RPMI8226 (cell line): ENCODE measurements around the gene TMEM258.

ENCODE experiments used
- DNase-seq: peaks from one replicate; pipeline ENCODE4 v3.0.0-alpha.2; 2015

The TMEM258 gene

DNA sequence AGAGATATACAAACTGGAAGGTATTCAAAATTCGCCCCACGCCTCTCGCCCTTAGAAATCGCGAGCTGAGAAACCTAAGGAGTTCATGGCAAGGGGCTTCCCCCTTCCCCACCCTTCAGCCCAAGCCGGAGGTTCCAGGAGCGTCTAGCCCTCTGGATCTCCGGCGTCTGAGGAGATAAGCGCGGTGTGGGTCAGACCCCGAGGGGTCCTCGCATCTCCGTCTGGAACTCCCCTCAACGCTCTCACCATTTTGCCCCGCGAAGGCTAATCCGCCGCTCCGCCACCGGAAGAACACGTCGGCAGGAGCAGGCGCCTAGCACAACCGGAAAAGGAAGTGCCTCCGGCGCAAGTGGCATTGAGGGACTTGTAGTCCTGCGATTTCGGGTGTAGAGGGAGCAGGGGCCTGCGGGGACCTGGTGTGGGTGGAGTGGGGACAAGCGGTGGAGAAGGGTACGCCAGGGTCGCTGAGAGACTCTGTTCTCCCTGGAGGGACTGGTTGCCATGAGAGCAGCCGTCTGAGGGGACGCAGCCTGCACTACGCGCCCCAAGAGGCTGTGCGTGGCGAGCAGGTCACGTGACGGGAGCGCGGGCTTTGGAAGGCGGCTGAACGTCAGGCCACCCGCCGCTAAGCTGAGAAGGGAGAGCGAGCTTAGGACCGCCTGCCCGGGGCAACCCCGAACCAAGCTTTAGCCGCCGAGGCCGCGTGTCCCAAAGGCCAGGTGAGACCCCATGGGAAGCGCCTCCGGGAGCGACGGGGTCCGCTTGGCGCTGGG, at the start of gene TMEM258, which contains the start of gene FEN1:
TSS of gene TMEM258 (minus strand) at position 290 of the 773 bp plus-strand sequence. CDS start at position 249, 41 bp downstream.
TSS of gene FEN1 (plus strand) at position 602 of the 773 bp plus-strand sequence. CDS start 2,451 bp downstream, outside the sequence.
- peak; percentile 97 for DNase-seq

DNA sequence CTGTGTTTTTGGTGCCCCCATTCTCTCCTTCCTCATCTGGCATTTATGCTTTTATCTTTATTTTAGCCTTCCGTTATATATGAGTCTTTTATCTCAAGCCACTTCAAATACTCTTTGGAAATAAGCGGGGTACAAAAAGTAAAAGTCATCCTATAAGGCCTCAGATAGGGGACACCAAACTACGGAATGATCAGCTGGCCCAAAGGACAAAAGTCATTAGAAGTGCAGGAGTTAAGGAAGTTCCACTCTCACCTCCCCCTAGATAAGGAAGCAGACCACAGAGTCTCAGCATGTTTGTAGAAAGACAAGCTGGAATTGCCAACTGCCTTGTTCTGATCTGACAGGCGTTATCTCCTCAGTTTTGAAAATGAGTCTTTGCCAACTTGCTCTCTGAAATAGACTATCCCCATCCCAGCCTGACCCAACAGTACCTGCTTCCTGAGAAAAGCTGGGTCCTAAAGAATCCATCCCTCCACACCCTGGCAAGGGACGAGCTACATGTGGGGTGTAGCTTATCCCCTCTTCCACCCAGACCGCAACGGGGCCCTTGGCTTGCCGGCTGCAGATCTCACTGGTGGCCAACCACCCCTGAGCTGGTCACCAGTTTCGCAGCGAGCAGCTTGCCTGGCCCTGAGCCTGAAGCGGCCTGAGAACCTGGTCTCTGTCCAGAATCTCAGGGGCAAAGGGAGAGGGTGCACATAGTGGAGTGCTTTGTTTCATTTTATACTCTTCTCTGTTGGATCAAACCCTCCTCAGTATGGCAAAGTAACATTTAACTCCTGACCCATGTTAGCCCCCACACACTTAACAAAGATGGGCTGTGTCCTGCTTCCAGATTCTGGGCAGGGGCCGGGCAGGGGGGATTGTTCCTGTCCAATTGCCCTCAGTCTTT, 49.5 kb upstream of the TMEM258 start:
- no peak for DNase-seq

DNA sequence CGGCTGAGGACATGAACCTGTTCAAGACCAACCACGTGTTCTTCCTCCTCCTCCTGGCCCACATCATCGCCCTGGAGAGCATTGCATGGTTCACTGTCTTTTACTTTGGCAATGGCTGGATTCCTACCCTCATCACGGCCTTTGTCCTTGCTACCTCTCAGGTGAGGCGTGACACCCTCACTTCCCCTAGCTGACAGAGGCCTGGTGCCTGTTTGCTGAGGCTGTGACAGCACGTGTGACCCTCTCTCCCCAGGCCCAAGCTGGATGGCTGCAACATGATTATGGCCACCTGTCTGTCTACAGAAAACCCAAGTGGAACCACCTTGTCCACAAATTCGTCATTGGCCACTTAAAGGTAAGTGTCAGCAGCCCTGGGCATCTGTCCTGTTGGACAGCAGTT, 48.0 kb upstream of the TMEM258 start:
- no peak for DNase-seq

DNA sequence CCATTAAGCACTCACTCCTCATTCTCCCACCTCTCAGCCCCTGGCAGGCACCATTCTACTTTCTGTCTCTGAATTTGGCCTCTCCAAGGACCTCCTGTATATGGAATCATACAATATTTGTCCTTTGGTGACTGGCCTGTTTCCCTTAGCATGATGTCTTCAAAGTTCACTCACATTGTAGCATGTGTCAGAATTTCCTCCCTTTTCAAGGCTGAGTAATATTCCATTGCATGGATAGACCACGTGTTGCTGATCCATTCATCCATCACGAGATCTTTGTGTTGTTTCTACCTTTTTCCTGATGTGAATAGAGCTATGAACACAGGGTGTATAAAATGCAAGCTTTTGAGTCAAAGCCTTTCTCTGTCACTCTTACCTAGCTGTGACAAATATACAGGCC, 47.3 kb upstream of the TMEM258 start:
- no peak for DNase-seq

DNA sequence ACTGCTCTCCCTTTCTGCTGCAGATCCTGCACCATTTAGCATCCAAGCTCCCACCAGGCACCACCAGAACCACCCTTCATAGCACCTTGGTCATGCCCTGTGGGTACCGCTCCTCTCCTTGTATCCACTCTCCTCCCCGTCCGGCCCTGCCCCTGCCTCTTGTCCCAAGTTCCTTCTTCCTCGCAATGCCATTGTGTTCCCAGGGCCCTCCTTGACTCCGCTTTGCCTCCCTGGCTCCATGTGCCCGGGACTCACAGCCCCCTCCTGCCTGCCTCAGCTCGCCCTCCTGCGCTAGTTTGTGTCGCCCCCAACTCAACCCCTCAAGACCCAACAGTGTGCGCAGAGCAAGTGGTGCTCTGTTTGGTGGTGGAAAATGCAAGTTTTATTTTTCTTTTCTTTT, 46.5 kb upstream of the TMEM258 start:
- DNase-seq = no peak

DNA sequence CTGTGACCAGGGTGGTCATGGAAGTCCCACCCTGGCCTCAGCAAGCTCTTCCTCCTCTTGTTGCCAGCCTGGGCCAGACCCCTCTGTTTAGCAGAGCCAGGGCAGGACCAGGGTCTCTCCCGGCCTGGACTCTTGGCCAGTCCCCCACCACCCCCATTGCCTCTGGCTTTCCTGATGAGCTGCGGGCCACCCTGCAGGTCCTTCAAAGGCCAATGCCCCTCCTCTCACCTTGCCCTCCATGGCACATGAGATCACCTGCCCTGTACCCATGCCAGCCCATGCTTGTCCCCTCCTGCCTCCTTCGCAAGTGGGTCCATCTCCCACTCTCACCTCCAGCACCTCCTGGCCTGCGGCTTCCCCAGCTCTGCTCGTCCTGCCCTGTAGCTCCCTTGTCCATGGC, 46.1 kb upstream of the TMEM258 start:
- DNase-seq = no peak

DNA sequence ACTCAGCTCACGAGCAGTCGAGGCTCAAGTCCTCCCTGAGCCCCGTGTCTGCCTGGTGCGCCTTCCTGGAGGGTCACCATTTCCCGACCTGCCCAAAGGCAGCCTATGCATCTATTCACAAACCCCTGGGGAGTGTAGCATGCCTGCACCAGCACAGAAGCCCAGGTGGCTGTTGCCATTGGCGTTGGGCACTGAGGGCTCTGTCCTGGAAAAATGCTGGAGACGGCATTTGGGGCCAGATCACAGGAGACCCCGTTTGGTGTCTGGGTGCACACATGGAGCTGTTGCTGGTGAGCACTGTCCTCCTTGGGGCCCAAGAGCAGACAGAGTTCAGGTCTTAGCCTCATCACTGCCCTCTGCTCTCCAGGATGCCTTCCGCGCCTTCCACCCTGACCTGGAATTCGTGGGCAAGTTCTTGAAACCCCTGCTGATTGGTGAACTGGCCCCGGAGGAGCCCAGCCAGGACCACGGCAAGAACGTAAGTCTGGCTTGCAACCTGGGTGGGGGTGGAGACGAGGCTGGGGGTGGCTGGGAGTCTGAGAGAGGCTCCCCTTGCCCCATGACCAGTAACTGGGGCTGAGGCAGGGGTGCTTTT, 45.1 kb upstream of the TMEM258 start:
- no peak for DNase-seq

DNA sequence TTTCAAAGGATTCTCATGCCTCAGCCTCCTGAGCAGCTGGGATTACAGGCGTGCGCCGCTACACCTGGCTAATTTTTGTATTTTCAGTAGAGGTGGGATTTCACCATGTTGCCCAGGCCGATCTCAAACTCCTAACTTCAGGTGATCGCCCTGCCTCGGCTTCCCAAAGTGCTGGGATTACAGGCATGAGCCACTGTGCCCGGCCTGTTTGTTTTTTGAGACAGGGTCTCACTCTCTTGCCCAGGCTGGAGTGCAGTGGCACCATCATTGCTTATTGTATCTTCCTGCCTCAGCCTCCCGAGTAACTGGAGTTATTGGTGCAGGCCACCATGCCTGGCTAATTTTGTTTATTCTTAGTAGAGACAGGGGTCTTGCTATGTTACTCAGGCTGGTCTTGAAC, 43.8 kb upstream of the TMEM258 start:
- DNase-seq = no peak

DNA sequence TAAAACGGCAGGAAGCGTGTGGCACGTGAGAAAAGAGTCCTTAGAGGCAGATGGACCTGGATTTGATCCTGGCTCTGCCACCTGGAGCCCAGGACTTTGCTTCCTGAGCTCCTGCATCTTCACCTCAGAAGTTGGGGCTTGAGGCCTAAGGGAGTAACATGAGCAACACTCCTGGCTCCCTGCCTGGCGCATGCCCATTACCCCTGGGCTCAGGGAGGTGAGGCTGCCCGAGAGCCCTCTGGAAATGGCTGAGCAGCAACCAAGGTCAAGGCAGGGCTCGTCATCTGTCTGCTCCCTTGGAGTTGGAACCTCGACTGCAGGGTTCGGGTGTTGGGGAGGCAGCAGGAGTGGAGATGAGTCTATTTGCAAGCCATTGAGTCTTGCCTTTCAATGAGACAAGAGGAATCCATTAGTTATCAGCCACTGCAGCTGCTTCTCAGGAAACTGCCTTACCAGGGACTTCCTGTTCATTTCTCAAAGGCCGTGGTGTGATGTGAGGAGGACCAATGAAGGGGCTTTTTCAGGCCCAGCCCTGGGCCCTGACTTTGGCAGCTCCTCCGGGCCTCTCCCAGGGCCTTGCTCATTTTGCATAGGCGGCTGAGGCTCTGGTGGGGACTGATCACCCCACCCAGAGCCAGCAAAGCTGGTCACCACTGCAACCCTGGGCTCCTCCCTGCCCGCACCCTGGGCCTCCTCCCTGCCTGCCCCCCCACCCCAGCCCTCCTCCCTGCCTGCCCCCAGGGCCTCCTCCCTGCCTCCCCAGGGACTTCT, 42.1 kb upstream of the TMEM258 start:
- peak; percentile 93 for DNase-seq

DNA sequence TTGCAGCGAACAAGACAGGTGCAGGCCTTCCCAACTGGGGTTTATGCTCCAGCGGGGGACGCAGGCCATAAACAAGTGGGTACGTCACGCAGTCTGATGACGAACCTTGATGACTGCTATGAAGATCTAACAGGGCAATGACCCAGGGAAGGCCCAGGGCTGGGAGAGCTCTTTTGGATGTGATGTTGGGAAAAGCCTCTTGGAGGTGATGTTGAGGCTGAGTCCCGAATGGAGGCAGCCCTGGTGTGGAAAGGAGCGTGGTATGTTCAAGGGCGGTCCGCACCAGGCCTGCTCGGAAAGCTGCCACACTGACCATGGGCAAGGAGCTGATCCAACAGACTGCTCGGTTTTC, 41.5 kb upstream of the TMEM258 start:
- no peak for DNase-seq

DNA sequence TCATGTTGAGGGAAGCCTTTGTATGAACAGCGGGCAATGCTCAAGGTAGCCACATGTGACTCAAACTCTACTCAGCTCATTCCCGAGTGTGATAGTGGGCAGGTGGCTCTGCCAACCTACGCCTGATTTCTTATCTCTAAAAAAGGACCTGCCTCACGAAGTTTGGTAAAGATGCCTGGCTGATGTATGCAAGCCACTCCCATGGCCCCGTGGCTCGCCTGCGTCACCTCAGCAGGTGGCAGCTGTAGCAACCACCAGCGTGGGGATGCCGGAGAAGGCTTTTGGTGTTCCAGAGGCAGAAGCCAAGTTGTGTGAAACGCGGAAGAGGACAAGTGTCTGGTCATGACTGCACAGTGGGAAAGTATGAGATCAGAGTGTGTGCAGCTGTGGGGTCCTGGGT, 41.1 kb upstream of the TMEM258 start:
- DNase-seq = no peak

DNA sequence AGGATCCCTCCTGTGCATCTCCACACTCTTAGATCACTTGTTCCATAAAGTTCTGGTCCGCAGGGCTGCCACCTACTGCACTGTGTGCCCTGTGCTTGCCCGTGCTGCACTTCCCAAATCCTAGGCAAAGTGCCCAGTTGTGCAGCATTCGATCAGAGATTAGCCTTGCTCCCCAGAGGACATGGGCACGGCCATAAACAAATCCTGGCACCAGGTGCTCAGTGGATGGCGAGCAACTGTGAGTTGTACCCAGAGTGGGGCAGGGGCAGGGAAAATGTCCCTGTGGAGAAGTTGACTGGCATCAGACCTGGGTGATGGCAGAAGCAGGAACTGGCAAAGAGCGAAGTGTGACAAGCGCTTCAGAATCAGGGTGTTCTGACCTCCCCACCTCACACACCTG, 40.4 kb upstream of the TMEM258 start:
- DNase-seq = no peak

DNA sequence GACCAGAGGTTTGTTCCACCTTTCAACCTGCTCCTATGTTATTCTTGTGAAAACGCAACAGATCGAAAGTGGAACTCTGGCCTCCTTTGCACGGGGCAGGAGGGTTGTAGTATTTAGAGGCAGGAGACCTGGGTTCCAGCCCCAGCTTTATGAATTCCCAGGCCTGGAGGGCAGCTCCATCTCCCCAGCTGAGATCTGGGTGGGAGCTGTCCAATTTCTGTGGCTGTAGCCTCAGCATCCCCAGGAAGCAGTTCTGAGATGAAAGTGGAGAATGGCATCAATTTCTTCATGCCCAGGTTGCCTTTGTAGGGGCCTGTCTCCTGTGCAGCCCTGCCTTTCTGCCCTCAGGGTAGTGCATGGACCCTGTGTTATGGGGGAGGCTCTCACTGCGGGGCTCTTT, 39.8 kb upstream of the TMEM258 start:
- no peak for DNase-seq

DNA sequence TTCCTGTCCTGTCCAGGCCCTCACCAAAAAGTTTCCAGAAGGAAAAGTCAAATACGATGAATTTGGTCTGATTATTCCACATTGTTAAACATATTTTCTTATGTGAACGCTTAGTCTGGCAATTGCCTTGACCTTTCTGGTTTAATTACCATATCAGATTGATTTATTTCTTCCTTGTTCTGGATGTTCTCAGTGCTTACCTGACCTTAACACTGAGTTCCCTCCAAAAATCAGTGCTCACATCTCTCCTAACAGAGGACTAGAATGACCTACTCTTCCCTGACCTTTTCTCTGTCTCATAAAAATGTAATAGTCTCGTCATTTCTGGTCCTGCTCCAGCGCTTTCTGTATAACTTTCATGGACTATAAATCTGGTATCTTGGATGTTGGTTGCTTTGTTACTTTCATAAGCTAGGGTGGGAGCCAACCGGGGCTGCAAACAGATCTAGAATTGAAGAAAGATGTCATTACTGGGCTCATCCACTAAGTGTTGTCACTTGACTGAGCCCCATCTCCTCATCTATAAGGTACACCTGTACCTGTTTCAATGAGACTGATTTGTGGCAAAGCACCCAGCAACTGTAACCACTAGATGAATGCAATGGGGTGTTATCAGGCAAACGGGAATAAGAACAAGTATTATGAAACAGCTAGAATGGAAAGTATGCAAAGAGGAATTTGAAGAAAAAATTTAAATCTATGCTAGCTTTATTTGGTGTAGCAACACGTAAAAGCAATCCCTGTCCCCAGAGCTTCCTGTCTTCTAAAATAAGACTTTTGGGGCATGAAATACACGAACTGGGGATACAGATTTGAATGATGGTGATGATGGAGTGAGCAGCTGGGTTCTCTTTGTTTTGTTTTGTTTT, 38.1 kb upstream of the TMEM258 start:
- no peak for DNase-seq

DNA sequence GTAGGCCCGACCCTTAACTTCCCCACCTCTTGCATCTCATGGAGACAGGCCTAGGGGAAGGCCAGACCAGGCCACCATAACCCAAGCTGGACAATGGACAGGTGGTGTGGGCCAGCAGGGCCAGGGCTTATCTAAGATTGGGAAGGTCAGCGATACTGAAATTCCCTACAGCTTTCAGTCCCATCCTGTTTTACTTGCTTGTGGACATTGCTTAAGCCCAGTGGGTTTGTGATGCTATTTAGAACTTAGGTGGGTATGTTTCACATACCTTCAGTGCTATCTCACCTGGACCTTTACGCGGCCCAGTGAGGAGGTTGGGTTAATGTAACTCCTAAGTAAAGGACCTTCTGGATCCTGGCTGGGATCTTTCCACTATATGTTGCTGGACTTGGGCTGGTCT, 37.4 kb upstream of the TMEM258 start:
- no peak for DNase-seq

DNA sequence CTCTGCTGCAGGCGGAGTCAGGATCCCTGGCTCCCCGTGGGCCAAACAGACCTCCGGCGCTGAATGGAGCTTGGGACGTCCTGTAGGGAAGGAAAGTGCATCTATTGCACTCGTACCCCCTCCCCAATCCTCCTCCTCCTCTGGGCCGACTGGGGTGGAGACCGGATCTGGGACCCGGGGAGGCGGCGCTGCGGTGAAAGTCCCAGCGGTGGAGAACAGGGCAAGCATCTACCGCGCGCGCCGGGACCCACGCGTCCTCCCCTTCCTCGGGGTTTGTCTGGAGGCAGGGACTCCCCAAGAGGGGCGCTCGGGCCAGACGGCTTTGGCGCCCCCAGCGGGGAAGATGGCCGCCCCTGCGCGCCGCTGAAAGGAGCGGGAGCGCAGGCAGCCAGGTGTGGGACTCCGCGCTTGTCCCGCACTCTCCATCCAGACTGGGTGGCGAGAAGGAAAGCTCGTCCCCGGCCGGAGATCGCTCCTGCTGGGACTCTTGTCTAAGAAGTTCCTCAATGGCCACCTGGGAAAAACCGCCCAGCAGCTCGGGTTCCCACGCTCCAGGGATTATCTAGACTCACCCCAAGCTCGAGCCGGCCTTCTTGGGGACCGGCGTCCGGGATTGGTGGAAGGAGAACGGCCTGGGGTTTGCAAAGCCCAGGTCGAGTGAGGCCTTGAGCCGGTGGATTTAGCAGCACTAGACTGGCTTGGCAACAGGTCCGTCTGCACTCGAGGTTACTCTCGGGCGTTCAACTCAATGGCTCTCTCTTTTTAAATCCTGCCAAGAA, 36.4 kb upstream of the TMEM258 start:
- peak; percentile 80 for DNase-seq

DNA sequence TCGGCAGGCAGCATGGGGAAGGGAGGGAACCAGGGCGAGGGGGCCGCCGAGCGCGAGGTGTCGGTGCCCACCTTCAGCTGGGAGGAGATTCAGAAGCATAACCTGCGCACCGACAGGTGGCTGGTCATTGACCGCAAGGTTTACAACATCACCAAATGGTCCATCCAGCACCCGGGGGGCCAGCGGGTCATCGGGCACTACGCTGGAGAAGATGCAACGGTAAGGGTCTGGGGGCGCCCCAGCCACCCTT, 35.9 kb upstream of the TMEM258 start:
- DNase-seq = no peak

DNA sequence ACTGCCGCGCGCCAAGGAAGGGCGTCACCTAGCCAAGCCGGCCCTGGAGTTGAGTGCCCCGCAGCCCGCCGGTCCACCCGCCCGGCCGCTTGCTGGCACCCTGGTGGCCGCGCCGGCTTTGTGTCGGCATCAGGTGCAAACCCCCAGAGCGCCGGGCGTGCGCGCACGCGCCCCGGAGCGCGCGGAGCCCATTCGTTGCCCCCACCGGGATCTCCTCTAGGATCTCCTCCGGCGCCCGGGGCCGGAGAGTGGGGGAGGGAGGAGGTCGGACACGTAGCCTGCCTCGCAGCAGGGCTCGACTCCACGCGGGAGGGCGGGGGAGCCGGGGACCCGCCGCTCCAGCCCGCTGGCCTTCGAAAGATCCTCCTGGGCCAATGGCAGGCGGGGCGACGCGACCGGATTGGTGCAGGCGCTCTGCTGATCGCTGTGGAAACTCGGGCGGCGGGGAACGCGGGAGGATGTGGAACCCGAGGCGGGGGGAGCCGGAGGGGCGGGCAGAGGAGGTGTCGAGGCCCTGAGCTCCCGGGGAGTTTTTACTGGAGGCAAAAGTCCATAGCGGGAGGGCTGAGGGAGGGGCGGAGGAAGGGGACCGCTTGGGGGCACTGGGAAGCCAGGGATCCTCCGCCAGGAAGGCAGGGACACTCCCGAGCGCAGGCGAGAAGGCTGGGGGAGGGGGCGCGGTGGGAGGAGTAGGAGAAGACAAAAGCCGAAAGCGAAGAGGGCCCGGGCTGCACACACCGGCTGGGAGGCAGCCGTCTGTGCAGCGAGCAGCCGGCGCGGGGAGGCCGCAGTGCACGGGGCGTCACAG, 35.4 kb upstream of the TMEM258 start, which contains the start of gene FADS2:
TSS of gene FADS2 (plus strand) at position 730 of the 808 bp plus-strand sequence. CDS start 91 bp downstream, outside the sequence.
- peak; percentile 96 for DNase-seq

DNA sequence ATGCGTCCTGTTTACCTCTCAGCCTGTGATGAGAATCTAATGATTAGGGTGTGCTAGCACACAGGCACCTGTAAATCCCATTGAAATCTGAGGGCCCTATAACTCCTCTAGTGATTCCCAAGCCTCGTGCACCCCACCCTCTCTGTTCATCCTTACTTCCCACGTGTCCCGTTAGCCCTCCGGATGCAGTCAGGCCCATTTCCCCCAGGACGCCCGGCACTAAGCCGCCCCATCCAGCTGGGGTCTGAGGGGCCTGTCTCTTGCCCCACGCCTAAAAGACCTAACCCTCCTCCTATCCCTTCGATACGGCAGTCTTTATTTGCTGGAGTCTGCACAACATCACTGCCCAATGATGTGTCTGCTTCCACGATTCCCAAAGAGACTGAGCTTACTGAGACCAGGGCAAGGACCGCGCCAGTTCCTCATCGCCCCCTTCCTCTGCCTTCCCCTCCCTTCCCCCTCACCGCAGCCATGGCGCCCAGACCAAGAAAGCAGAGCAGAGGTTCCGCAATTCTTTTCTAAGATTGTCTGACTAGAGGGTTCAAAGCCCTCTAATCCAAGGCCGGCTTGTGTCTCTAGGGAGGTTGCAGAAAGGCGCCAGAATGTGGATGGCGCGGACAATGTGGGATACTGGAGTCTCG, 34.7 kb upstream of the TMEM258 start:
- DNase-seq = no peak

DNA sequence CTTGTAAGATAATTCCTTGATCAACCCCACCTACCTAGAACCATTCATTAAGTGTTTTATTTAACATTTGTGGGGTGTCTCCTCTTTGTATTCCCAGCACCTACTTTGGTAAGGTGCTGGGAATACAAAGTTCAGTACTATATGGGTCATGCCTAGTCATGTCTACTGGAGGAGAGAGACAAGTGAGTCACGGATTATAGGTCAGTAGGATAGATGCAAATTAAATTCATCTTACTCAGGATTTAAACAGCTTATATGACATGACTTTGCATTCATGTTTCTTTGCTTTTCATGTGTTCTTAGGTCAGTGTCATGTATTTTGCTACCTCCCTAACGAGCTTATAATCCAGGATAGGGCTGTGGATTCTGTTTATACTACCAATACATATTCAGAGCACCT, 27.8 kb upstream of the TMEM258 start:
- DNase-seq = no peak
